Measurements from ENCODE around the gene KTI12.

KTI12 gene

DNA sequence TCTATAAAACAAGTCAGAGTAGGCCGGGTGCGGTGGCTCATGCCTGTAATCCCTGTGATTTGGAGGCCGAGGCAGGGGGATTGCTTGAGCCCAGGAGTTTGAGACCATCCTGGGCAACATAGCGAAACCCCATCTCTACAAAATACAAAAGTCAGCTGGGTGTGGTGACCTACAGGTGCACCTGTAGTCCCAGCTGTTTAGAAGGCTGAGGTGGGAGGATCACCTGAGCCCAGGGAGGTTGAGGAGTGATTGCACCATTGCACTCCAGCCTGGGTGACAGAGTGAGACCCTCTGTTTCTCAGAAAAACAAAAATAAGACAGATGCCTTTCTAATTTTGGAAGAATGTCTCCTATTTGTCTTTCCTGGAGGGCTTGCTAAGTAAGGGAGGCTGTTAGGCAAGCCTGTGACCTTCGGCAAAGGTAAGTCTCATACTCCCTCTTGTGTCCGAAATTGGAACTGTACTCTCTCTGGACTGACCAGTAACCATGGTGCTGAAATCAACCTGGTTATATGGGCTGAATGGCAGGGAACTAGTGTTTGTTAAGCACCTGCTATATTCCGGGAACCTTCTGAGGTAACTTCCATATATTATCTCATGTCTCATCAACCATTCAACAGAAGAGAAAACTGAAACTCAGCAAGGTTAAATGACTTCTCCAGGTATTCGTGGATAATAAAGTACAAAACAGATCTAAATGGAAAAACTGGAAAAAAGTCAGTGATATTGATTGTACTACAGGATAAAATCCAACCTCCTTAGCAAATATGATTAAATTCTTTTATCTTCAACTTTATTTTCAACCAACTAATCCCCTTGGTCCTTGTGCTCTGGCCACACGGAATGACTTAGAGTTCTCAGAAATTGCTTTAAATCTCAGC is 31.3 kb downstream of the KTI12 start (continued):
- TF ChIP-seq CTCF (tag by site-specific recombination; IDR thresholded peaks at IDR 0.05): peak; percentile 77; the same call in 1 of the 2 replicates
- no peak for TF ChIP-seq ZBTB48 (tag by site-specific recombination; IDR thresholded peaks at IDR 0.05)
- TF ChIP-seq ZSCAN30 (tag by site-specific recombination; IDR thresholded peaks at IDR 0.05): no peak
- no peak for TF ChIP-seq ZNF433 (tag by site-specific recombination; IDR thresholded peaks at IDR 0.05; ENCODE audit: low read depth)
- no peak for TF ChIP-seq ZNF510 (tag by site-specific recombination; IDR thresholded peaks at IDR 0.05; ENCODE audit: insufficient replicate concordance)
- no peak for TF ChIP-seq SP3 (tag by site-specific recombination; IDR thresholded peaks at IDR 0.05)
- TF ChIP-seq SCRT2 (tag by site-specific recombination; IDR thresholded peaks at IDR 0.05): peak; percentile 98
- no peak for TF ChIP-seq BCL6B (tag by site-specific recombination; IDR thresholded peaks at IDR 0.05)
- TF ChIP-seq ZNF184 (tag by site-specific recombination; IDR thresholded peaks at IDR 0.05): no peak
- no peak for TF ChIP-seq ZNF280D (tag by site-specific recombination; IDR thresholded peaks at IDR 0.05)
- TF ChIP-seq EGR2 (tag by site-specific recombination; IDR thresholded peaks at IDR 0.05; ENCODE audit: low read depth): no peak
- TF ChIP-seq ZNF48 (tag by site-specific recombination; IDR thresholded peaks at IDR 0.05): no peak
- TF ChIP-seq IKZF3 (tag by site-specific recombination; IDR thresholded peaks at IDR 0.05): no peak
- no peak for TF ChIP-seq ZNF548 (tag by site-specific recombination; IDR thresholded peaks at IDR 0.05)
- TF ChIP-seq SCRT1 (tag by site-specific recombination; IDR thresholded peaks at IDR 0.05; ENCODE audit: borderline replicate concordance): peak; percentile 95
- TF ChIP-seq ZNF248 (tag by site-specific recombination; IDR thresholded peaks at IDR 0.05): no peak
- no peak for TF ChIP-seq ZNF114 (tag by site-specific recombination; IDR thresholded peaks at IDR 0.05)
- TF ChIP-seq ZNF404 (tag by site-specific recombination; IDR thresholded peaks at IDR 0.05): no peak
- TF ChIP-seq ZNF280C (tag by site-specific recombination; IDR thresholded peaks at IDR 0.05): no peak
- no peak for TF ChIP-seq ZNF423 (tag by site-specific recombination; IDR thresholded peaks at IDR 0.05)
- TF ChIP-seq ZNF596 (tag by site-specific recombination; IDR thresholded peaks at IDR 0.05): no peak
- TF ChIP-seq ZNF169 (tag by site-specific recombination; IDR thresholded peaks at IDR 0.05): no peak
- no peak for TF ChIP-seq ZNF791 (tag by site-specific recombination; IDR thresholded peaks at IDR 0.05)
- TF ChIP-seq ZNF16 (tag by site-specific recombination; IDR thresholded peaks at IDR 0.05; ENCODE audit: low read depth): no peak
- no peak for TF ChIP-seq ZNF549 (tag by site-specific recombination; IDR thresholded peaks at IDR 0.05)
- no peak for TF ChIP-seq GLI4 (tag by site-specific recombination; IDR thresholded peaks at IDR 0.05)
- no peak for TF ChIP-seq KLF1 (tag by site-specific recombination; IDR thresholded peaks at IDR 0.05)
- no peak for TF ChIP-seq ZNF26 (tag by site-specific recombination; IDR thresholded peaks at IDR 0.05)
- TF ChIP-seq ZBTB17 (tag by site-specific recombination; IDR thresholded peaks at IDR 0.05): no peak
